HG02943 (cell line): Measurements from ENCODE around the gene ARHGDIA.
A peak's percentile ranks its signal among the peaks of the same experiment; 100 is the strongest.

Experiments used
- ATAC-seq: cut with Tn5 transposase; IDR thresholded peaks from one replicate; pipeline ENCODE4 v1.9.1; 2021; ENCODE audit warnings: mild to moderate bottlenecking, low read depth, moderate library complexity; ENCODE audit not compliant: unreplicated experiment

ARHGDIA gene

GRCh38 chr17:81870981-81871386 lies at the start of gene ARHGDIA:
ARHGDIA (minus strand) TSS chr17:81871337; CDS start chr17:81869930, 1,407 bp downstream.
- peak; percentile 13 for ATAC-seq

GRCh38 chr17:81918832-81919545 lies 47.9 kb upstream of the ARHGDIA start:
- ATAC-seq: no peak

DNA sequence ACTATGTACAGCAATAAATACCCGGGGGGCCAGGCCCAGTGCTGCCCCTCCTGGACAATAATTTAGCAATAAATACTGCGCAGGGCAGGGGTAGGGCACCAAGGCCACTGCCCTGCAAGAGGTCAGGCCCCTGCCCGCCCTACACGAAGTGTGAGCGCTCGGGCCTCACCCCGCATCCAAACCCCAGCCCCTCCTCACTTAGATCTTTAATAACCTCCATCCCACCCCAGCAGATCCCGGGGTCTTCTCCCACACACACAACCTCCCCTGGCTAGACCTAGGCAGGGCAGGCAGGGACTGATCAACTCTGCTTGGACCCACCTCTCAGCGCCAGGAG lies 47.2 kb upstream of the ARHGDIA start:
- peak; percentile 18 for ATAC-seq

- ATAC-seq: peak; percentile 53
Measured at GRCh38 chr17:81917565-81918332, 46.6 kb upstream of the ARHGDIA start, which contains the start of gene SIRT7. SIRT7 (minus strand) TSS chr17:81918176; CDS start chr17:81918131, 45 bp downstream.

DNA sequence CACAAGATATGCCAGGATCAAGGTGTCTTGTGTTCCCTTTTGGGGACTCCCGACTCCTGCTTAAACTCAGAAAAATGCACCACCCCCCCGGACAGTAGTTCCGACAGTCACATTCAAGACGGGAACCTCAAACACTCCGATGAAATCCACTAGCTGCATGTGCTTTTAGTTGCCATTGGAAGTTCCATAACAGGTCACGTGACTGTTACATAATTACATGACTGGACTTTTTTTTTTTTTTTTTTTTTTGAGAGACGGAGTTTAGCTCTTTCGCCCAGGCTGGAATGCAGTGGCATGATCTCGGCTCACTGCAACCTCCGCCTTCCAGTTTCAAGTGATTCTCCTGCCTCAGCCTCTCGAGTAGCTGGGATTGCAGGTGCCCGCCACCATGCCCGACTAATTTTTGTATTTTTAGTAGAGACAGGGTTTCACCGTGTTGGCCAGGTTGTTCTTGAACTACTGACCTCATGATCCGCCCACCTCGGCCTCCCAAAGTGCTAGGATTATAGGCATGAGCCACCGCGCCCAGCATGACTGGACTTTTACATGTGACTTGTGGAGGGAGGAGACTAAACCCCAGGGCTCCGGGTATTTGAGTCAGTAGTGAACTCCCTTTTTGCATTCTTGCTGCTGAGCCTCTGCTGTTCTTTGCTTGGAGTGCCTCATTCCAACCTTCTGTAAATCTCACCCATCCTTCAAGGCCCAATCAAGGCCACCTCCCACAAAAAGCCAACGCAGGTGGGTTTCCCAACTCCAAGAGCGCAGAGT lies 45.3 kb upstream of the ARHGDIA start:
- ATAC-seq: no peak

DNA sequence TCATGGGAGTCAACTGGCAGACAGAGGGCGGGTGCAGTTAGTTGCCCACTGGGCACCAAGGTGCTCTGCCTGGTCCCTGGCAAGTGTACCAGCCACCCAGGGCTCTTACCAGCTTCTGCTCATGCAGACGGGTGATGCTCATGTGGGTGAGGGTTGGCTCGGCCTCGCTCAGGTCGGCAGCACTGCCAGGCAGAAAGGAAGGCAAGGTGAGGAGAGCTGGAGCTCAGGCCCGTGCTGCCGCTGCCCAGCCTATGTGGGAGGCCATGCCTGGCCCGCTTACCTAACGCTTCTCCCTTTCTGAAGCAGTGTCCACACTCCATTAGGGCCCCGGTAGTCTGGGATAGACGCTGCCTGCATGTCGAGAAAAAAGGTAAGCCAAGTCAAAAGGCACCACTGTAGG lies 44.2 kb upstream of the ARHGDIA start:
- ATAC-seq: no peak

DNA sequence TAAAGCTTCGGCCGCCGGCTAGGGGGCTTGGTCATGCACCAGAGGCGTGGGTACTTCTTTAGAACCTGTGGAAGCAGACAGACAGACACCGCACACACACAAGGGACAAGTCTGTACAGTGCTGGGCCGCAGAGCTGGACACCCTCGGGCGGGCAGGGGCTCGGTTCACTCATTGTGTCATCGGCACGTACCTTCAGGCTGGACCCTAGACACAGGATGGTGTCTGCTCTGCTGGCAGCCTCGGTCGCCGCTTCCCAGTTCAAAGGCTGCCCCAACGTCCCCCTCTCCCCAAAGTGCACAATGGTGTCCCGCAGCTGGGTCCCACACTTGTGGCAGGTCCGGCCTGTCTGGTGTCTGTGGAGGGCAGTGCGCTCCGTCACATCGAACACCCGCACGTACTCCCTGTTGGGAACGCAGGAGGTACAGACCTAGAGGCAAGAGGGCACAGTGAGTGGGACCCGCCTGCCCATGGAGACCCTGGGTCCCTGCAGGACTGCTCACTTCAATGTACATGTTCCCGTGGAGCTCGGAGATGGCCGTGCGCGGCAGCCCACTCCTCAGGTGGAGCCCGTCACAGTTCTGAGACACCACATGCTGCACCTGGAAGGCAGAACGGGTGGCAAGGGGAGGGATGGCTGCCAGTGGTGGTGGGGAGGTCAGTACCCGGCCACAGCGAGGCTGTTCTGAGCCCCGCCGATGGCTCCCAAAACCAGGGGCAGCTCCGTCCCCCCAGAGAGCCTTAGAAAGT lies 43.1 kb upstream of the ARHGDIA start:
- no peak for ATAC-seq

GRCh38 chr17:81913394-81914102 lies 42.4 kb upstream of the ARHGDIA start:
- no peak for ATAC-seq

DNA sequence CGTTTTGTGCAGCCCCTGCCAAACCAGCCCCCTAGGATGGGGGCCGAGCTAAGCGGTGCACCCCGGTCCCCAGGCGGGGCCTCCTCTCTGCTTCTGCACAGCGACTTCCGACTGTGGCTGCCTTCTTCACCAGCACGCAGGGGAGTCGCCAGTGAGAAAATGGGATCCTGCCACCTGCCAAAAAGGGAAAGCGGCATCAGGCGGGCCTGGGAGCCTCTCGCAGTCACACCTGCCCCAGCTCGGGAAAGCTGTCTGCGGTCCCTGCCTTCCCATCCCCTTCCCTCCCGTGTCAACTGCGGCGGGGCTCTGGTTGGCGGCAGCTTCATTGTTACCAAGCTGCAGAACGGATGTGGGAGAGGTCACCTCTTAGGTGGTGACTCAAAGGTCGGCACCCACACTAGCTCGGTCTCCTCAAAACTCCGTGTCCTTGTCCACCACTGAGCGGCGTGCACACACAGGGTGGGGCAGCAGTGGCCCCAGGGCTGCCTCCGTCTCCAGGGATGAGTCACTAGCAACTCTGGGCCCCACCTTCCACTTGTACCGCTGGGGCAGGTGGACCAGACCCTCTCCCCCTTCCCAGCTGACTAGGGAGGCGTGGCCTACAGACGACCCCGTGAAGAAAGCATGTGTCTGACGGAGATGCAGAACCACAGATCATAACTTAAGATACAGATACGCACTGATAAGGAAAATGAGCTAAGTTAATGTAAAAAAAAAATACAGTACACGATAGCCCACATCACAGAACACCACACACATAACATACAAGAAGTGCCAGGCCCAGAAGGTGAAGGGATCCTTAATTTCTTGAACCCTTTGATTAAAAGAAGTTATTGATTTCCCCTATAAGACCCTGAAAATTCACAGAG lies 41.5 kb upstream of the ARHGDIA start:
- no peak for ATAC-seq

DNA sequence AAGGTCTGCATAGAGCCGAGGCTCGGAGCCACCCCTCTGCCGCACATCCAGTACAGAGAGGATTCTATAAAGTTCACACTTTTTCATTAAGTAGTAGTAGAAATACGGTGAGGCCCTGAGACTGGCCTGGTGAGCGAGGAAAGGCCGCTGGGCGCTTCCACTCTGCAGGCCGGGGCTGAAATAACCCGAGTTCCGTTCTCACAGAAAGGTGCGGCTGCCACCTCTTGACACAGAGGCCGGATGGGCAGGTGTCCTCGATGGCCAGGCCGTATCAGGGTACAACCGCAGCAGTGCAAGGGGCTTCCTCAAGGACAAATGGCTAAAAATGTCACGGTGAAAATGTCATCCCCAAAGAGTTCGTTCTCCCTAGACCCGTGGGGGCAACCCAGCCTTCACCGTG lies 40.8 kb upstream of the ARHGDIA start:
- ATAC-seq: no peak

DNA sequence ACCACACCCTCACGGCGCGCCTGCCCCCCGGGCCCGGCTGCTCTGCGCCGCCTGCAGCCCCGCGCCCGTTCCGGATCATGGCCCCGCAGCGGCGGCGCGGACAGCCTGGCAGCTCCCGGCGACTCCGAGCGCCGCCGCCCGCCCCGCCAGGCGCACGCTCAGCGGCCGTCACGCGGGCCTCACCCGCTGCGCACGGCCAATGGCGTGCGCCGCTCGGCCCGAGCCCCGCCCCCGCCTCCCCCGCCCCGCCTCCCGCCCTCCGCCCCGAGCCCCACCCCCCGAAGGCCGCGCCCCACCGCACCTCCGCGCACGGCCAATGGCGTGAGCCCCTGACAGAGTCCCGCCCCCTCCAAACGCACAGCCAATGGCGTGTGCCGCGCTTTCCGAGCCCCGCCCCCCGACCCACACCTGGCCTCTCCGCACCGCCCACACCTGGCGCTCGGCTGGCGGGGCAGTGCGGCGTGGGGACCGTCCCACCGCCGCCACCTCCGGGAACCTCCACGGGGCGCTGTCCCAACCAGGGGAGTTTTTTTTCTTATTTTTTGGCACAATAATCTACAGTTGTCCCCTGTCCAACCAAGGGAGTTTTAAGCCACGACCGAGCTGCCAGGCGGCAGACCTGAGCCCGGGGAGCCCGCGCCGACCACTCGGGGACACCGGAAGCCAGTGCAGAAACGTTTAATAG lies 40.3 kb upstream of the ARHGDIA start, which contains the start of gene PCYT2:
Gene PCYT2, minus strand, starts transcription at position 123 of the 685 bp plus-strand sequence. Its CDS starts 44 bp downstream, at position 79.
- ATAC-seq: peak; percentile 62

DNA sequence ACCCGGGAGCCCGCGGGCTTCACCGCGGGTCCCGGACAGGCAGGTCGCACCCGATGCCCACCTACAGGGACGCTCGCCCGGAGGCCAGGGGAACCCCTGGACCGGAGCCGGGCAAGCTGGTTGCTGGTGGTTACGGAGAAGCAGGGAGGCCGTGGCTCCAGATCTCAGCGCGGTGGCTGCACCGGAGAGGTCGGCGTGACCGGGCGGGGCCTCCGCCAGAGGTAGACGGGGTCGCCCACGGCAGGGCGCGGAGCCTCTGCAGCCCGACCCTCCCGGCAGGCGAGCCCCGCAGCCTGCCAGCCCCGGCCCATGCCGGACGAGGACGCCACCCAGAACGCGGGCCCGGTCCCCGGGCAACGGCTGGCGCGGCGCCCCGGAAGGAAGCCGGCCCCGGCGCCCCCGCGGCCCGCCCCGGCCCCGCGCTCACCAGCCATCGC lies 39.7 kb upstream of the ARHGDIA start:
- ATAC-seq: peak; percentile 27

DNA sequence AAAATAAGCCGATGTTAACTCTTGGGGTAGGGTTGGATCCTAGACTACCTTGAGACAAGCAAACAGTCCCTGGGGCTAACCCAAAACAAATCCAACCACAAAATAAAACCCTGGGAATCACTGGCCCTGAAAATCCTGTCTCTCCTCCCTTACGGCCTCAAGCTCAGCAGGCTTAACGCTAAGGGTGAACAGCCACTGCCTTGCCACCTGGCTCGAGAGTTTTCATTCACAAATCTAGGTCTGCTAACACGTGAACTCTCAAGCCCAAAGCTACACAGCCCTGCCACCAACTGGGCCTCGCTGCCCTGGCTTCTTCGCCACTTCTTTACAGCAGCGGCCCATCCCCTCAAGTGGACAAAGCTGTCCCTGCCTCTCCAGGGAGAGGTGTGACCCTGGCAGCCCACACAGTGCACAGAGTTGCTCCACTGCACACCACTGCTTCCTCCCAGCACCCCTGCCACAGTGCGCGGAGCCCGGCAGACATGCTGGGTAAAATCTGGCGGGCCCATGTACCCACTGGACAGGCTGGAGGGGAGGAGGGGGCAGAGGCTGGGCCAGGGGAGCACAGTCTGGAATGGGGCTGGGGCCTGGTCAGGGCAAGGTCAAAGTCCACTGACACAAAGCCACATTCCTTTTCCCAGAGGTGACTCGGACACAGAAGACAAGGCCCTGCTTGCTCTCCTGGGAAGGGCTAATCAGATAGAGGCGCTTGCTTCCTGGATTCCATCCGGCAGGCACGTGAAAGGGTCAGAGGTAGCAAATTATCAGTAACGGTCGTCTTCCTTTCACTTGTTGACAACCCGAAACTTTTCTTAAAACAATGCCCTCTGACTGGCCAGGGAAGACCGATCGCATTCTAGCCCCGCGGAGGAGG lies 39.1 kb upstream of the ARHGDIA start:
- ATAC-seq: no peak

DNA sequence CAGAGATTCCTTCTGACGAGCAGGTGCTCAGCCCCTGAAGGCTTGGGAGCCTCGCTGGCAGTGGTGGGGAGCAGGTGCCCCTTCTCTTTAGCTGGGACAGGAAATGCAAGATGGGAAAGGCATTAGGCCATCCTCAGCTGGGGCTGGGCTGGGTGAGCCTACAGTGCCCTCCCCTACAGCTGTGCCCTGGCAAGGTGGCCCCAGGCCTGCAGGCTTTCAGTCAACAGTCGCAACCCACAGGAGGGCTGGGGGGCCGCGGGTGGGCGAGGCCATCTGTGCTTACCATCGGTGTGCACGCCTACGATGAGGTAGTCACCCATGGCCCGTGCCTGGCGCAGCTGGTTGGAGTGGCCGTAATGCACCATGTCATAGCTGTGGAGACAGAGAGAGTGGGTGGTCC lies 38.1 kb upstream of the ARHGDIA start:
- ATAC-seq: no peak

- ATAC-seq: no peak
Measured at GRCh38 chr17:81908793-81909192, 37.7 kb upstream of the ARHGDIA start.

GRCh38 chr17:81907219-81908145 lies 36.3 kb upstream of the ARHGDIA start:
- no peak for ATAC-seq
